Esophagus (tissue), 2 donors: ENCODE data around the gene DZANK1. TPM values are rescaled to one million over a fixed set of nuclear protein-coding genes. Genes with fewer than 3 reads are reported as not detected.
A peak's percentile ranks its signal among the peaks of the same experiment; 100 is the strongest.

Experiments
- H3K27ac ChIP-seq, 2 donors: one replicate each; pipeline ENCODE4 v1.5.1; 2013; ENCODE audit warnings: low read depth in 2 of 2, mild to moderate bottlenecking in 2 of 2, inconsistent platforms in 1 of 2, low read length in 1 of 2, moderate library complexity in 1 of 2
- H3K27me3 ChIP-seq, 2 donors: one replicate each; pipeline ENCODE4 v1.6.1; 2013; ENCODE audit warnings: low read length in 2 of 2, control low read depth in 1 of 2, mild to moderate bottlenecking in 1 of 2; ENCODE audit not compliant: insufficient read depth in 2 of 2, control insufficient read depth in 1 of 2
- H3K36me3 ChIP-seq, 2 donors: one replicate each; pipeline ENCODE4 v1.6.1; 2013; ENCODE audit warnings: low read length in 1 of 2; ENCODE audit not compliant: control insufficient read depth in 2 of 2, insufficient read depth in 2 of 2
- H3K4me1 ChIP-seq, 2 donors: one replicate each; pipeline ENCODE4 v1.6.1; 2013; ENCODE audit warnings: low read length in 1 of 2; ENCODE audit not compliant: control insufficient read depth in 2 of 2, insufficient read depth in 2 of 2
- H3K4me3 ChIP-seq, 2 donors: one replicate each; pipeline ENCODE4 v1.5.1; 2013; ENCODE audit warnings: low read length in 2 of 2, mild to moderate bottlenecking in 2 of 2, low read depth in 1 of 2, moderate library complexity in 1 of 2
- H3K9me3 ChIP-seq, 2 donors: one replicate each; pipeline ENCODE4 v1.6.1; 2013; ENCODE audit warnings: mild to moderate bottlenecking in 2 of 2, low read depth in 1 of 2, low read length in 1 of 2, moderate library complexity in 1 of 2; ENCODE audit not compliant: control insufficient read depth in 2 of 2, insufficient read depth in 1 of 2
- WGBS, 2 donors: extraction: QIAGEN DNeasy Blood & Tissue Kit; methylation state at CpG; one replicate each; pipeline ENCODE4 v1.1.7; 2013; 5-methylcytosine and 5-hydroxymethylcytosine counted together
- polyA plus RNA-seq, 2 donors: library from polyadenylated mRNA; stranded (reverse); fragments of 200-250 nt; gene quantifications; one replicate each; pipeline ENCODE4 v1.2.3, GENCODE V29; 2013
- donor health status: healthy with polysubstance abuse.
- donor health status: Bipolar disorder and iron deficiency.

DZANK1 gene
- polyA plus RNA-seq, 2 donors, result 0.69 to 1.7 TPM

DNA sequence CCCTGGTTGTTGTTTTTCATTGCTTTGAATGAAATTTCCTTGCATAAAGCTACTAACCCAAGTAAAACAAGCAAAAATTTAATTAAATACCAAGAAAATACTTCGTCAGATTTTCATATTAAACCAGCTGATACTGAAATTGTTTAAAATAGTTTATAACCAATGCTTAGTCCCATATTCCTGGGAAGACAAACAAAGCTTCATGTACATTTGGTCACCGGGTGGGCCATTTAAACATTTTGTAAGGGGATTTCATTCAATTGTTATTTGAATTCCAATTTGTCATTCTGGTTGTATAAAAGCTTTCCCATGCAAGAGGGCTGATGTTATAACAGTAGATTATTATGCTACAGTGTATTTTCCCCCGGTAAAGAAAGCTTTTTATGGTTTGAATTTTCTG lies 30.8 kb upstream of the DZANK1 start:
- 79 to 85% methylated on average over 3 of the region's 3 CpGs for WGBS, 2 donors
- Histone ChIP-seq H3K4me3 (no peak overlapping the region), H3K4me1 (peaks cover 0 to 3% of the 10 kb centered on the region in 2 donors), H3K9me3 (no peaks in the 10 kb centered on the region), H3K27me3 (no peaks in the 10 kb centered on the region), H3K27ac (no peak overlapping the region), H3K36me3 (peaks cover 0 to 2% of the 10 kb centered on the region in 2 donors)

DNA sequence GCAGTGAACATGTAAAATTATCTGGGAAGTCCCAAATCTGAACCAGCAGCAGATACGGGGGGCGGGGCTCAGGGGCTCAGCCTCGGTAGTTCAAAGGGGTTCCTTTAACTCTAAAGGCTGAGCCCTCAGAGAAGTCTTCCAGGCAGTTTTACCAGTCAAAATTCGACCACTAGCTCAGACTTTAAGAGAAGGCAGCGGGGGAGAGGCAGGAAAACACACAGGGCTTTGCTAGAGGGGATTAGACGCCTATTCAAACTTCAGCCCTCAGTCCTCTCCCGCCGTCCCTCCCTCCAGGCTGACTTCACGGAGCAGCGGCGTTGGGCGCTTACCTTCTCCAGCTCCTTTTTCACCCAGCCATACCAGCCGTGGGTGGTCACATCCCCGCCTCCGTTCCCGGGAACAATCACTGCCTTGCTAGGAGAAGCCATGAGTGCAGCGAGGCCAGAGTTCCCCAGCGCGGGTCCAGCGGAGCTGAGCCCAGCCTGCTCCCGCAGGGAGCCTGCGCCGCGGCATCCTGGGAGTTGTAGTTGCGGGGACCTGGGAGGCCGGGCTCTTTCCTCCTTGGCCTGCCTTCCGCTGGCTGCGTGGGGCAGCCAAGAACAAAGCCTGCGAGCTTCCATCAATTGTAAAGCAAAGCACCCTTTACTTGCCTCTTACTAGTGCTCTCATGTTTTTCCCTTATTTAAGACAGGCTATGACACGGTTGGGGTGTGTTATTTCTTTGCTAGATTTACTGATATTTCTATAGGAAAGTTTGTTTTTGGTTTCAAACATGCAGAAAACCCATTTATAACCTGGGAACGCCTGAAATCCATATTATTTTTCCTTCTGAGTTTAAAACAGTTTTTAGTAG lies 30.1 kb upstream of the DZANK1 start, which contains the start of gene RBBP9:
Gene RBBP9 (minus strand): TSS at position 486 of the 853 bp plus-strand sequence. CDS start 58 bp downstream, at position 428.
- H3K27me3 ChIP-seq, result no peaks in the 10 kb centered on the region

GRCh38 chr20:18496042-18496441 lies 29.2 kb upstream of the DZANK1 start:
- Histone ChIP-seq H3K36me3 (peaks cover 0 to 2% of the 10 kb centered on the region in 2 donors), H3K4me3 (peak overlapping the region in 1 of 2 donors; percentile 98), H3K27me3 (no peaks in the 10 kb centered on the region), H3K4me1 (peaks cover 0 to 3% of the 10 kb centered on the region in 2 donors), H3K9me3 (no peaks in the 10 kb centered on the region), H3K27ac (no peak overlapping the region)
- WGBS, 2 donors, result 14 to 15% methylated on average over 7 of the region's 7 CpGs

More for the DNA sequence above, 30.1 kb upstream of the DZANK1 start, which contains the start of gene RBBP9:
- H3K4me1 ChIP-seq, result peaks cover 0 to 3% of the 10 kb centered on the region in 2 donors
- H3K27ac ChIP-seq, result peak within 1 kb of the TSS; percentile 54 to 66
- WGBS, 2 donors, result 2 to 3% methylated on average over 31 of the region's 31 CpGs
- peaks cover 0 to 2% of the 10 kb centered on the region in 2 donors for H3K36me3 ChIP-seq
- no peaks in the 10 kb centered on the region for H3K9me3 ChIP-seq
- H3K4me3 ChIP-seq, result peak within 1 kb of the TSS; percentile 98

- Histone ChIP-seq H3K4me1 (no peaks in the 10 kb centered on the region), H3K4me3 (no peak overlapping the region), H3K27ac (no peak overlapping the region), H3K9me3 (no peaks in the 10 kb centered on the region), H3K27me3 (no peaks in the 10 kb centered on the region), H3K36me3 (peaks cover 0 to 3% of the 10 kb centered on the region in 2 donors)
- WGBS, 2 donors, result 97 to 98% methylated on average over 3 of the region's 3 CpGs
Measured at GRCh38 chr20:18488301-18488700, 21.5 kb upstream of the DZANK1 start.

DNA sequence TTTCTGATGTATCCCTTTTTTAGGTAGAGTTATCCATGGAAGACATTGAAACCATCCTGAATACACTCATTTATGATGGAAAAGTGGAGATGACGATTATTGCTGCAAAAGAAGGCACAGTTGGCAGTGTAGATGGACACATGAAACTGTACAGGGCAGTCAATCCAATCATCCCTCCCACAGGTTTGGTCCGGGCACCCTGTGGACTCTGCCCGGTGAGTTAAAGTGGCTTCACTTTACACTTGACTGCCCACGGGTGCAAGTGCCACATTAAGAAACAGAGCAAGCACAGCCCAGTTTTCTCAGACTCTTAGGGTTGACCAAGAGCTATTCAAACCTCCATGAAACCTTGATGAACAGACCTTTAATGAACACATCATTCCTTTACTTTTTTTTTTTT lies 14.8 kb upstream of the DZANK1 start:
- Histone ChIP-seq H3K4me3 (no peak overlapping the region), H3K36me3 (peaks cover 9% of the 10 kb centered on the region in 2 donors), H3K27ac (no peak overlapping the region), H3K4me1 (no peaks in the 10 kb centered on the region), H3K27me3 (no peaks in the 10 kb centered on the region), H3K9me3 (no peaks in the 10 kb centered on the region)
- 93 to 95% methylated on average over 4 of the region's 4 CpGs for WGBS, 2 donors

DNA sequence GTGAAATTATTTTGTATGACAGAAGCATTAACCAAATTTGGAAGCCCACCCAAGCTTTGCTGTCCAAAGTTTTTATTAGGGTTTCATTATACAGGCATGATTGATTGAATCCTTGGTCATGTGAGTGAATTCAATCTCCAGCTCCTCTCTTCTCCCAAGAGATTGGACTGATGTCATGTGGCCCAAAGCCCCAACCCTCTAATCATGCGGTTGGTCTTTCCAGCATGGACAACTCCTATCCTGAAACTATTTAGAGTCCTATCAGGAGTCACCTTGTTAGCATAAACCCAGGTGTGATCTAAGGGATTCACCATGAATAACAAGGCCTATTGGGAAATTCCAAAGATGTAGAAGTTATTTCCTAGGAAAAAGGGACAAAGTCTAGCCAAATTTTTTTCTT lies 11.0 kb upstream of the DZANK1 start:
- H3K36me3 ChIP-seq, result peaks cover 11 to 12% of the 10 kb centered on the region in 2 donors
- WGBS, 2 donors, result 78 to 90% methylated on average over 1 of the region's 1 CpG

DNA sequence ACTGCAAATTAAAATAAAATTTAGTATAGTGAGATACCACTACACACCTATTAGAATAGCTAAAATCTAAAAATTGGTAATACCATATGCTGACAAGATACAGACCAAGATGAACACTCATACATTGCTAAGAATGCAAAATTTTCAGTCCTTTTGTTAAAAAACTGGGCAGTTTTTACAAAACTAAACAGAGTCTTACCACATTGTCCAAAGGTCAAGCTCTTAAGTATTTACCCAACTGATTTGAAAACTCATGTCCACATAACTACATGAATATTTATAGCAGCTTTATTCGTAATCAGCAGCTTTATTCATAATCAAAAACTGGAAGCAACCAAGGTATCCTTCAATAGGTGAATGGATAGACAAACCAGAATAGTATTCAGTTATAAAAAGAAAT lies 10.4 kb upstream of the DZANK1 start:
- no peaks in the 10 kb centered on the region for H3K9me3 ChIP-seq
- H3K27ac ChIP-seq, result no peak overlapping the region
- H3K4me3 ChIP-seq, result no peak overlapping the region
- no peaks in the 10 kb centered on the region for H3K4me1 ChIP-seq
- no peaks in the 10 kb centered on the region for H3K27me3 ChIP-seq
- WGBS, 2 donors, result 81 to 95% methylated on average over 1 of the region's 1 CpG
- peaks cover 8 to 11% of the 10 kb centered on the region in 2 donors for H3K36me3 ChIP-seq

More for the DNA sequence above, 11.0 kb upstream of the DZANK1 start:
- Histone ChIP-seq H3K4me1 (no peaks in the 10 kb centered on the region), H3K4me3 (no peak overlapping the region), H3K27ac (no peak overlapping the region), H3K27me3 (no peaks in the 10 kb centered on the region), H3K9me3 (no peaks in the 10 kb centered on the region)

DNA sequence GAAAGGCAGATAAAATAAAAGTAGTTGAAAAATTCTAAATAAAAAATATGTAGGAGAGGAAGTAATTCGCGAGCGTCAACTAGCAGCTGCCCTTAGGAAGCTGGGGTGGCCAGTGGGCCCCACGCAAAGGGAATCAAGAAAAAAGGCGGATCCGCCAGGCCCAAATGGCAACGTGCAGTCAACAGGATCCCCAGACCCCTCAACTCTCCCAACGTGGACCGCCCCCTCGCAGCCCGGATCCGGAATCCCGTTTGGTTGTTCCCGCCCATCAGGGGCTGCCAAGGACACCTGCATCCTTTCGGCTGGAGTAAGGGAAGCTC lies 296 bp downstream of the DZANK1 start:
- H3K9me3 ChIP-seq, result no peaks in the 10 kb centered on the region
- no peaks in the 10 kb centered on the region for H3K27me3 ChIP-seq
- H3K36me3 ChIP-seq, result peaks cover 0 to 4% of the 10 kb centered on the region in 2 donors
- 0% methylated on average over 15 of the region's 15 CpGs for WGBS, 2 donors
- H3K4me3 ChIP-seq, result peak overlapping the region; percentile 88 to 97
- H3K4me1 ChIP-seq, result peaks cover 0 to 2% of the 10 kb centered on the region in 2 donors
- peak overlapping the region; percentile 25 to 92 for H3K27ac ChIP-seq

DNA sequence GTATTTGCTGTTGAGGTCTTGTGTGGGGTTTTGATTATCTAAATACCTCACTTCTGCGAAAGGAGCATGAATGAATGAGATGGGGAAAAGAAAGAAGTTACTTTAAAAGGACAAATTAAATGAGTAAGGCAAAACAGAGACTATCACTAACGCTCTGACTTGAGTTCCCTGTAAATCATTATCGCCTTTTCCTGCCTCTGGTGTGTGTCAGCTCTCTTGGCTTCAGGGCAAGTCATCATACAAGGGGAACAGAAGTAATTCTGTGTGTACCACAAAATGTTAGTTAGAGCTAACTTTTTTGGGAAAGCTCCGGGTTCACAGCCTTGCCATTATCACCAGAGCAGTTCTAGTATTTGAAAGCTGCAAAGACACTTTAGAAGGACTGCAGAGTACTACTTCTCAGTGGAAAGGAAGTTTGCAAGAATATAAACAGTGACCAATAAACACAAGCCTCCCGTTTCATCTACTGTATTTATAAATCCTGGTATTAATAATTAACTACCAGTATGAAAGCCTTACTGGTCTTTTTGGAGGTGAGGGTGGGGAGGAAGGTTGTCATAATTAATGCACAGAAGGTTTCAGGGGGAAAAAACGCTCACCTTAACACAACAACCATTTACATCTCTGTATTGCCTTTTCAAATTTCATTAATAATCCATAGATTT lies 1.2 kb downstream of the DZANK1 start:
- Histone ChIP-seq H3K4me3 (peak overlapping the region in 1 of 2 donors; percentile 97), H3K27ac (no peak overlapping the region), H3K36me3 (peaks cover 0 to 4% of the 10 kb centered on the region in 2 donors), H3K27me3 (no peaks in the 10 kb centered on the region), H3K9me3 (no peaks in the 10 kb centered on the region), H3K4me1 (peaks cover 0 to 2% of the 10 kb centered on the region in 2 donors)
- 47 to 57% methylated on average over 6 of the region's 6 CpGs for WGBS, 2 donors
